A549 (cell line): Measurements from ENCODE around the gene DVL2. TPM values are rescaled to one million over a fixed set of nuclear protein-coding genes. Genes with fewer than 3 reads are reported as not detected.

Experiments used
- ATAC-seq, 2 experiments: fragments of 200-7000 bp in 1 of 2; fragments of >200 bp in 1 of 2; cut with Nextera tagmentation in 1 of 2; cut with Tn5 transposase in 1 of 2; 3 replicates each; pipeline versions ENCODE4 v1.8.0 to v1.9.1; 2018 to 2020; ENCODE audit warnings: mild to moderate bottlenecking in 1 of 2, moderate library complexity in 1 of 2
- CTCF ChIA-PET: fragments of 300-600 bp; sonication (Branson Sonifier 250); formaldehyde crosslinking; extraction: SDS; loops from one replicate; lab custom pipeline; 2021; ENCODE audit warnings: antibody characterized with exemption, inconsistent platforms; lab: Yijun Ruan, JAX
- POLR2A ChIA-PET: fragments of 350-600 bp; formaldehyde crosslinking; extraction: SDS; loops from one replicate; lab custom pipeline; 2021; ENCODE audit warnings: antibody characterized with exemption, inconsistent platforms; lab: Yijun Ruan, JAX
- DNase-seq, 2 experiments: peaks; one replicate each; pipeline versions ENCODE4 v3.0.0 to v3.0.0-alpha.2; 2011 to 2016; ENCODE audit warnings: low read depth in 1 of 2, low spot score in 1 of 2
- FAIRE-seq: peaks from 2 replicates; lab custom pipeline; 2011; peaks lifted over from hg19 to GRCh38; lab: Jason Lieb, UNC
- H3K27ac ChIP-seq, 2 experiments: fragments of >200 bp; sonication (Bioruptor Twin); formaldehyde crosslinking; 3 replicates each; pipeline ENCODE4 v1.5.1; 2016 to 2017
- H3K4me1 ChIP-seq: fragments of >200 bp; sonication (Bioruptor Twin); formaldehyde crosslinking; 3 replicates; pipeline ENCODE4 v1.6.1; 2016
- H3K4me2 ChIP-seq: fragments of >200 bp; sonication (Bioruptor Twin); formaldehyde crosslinking; 3 replicates; pipeline ENCODE4 v1.6.1; 2016
- H3K4me3 ChIP-seq: fragments of >200 bp; sonication (Bioruptor Twin); formaldehyde crosslinking; 3 replicates; pipeline ENCODE4 v1.5.1; 2016
- H3K9me3 ChIP-seq: fragments of >200 bp; sonication (Bioruptor Twin); formaldehyde crosslinking; 3 replicates; pipeline ENCODE4 v1.6.1; 2016
- CBX2 ChIP-seq: fragments of 200-600 bp; sonication (generic); IDR thresholded peaks from 2 replicates; pipeline ENCODE4 v1.6.1; 2016; ENCODE audit warnings: low read depth, mild to moderate bottlenecking, borderline replicate concordance
- CHD2 ChIP-seq: fragments of 150-350 bp; IDR thresholded peaks from 2 replicates; pipeline ENCODE4 v1.6.1; 2014; ENCODE audit warnings: low read length; ENCODE audit not compliant: partially characterized antibody
- CTCF ChIP-seq: fragments of >200 bp; sonication (Bioruptor Twin); formaldehyde crosslinking; IDR thresholded peaks from 3 replicates; pipeline ENCODE4 v1.5.1; 2016
- ELK1 ChIP-seq: fragments of 150-350 bp; IDR thresholded peaks from 2 replicates; pipeline ENCODE4 v1.6.1; 2014; ENCODE audit warnings: low read depth, mild to moderate bottlenecking, low read length
- FOSL2 ChIP-seq, 2 experiments: fragments of 450-650 bp in 1 of 2; fragments of >200 bp in 1 of 2; sonication (Bioruptor Twin) in 1 of 2; formaldehyde crosslinking; IDR thresholded peaks; 2 replicates each; pipeline versions ENCODE4 v1.5.0 to v1.6.1; 2016 to 2020; ENCODE audit warnings: mild to moderate bottlenecking in 1 of 2, moderate library complexity in 1 of 2
- FOXS1 ChIP-seq: fragments of 250-450 bp; sonication (Bioruptor Pico); IDR thresholded peaks from 2 replicates; pipeline ENCODE4 v1.5.0; 2020; ENCODE audit warnings: mild to moderate bottlenecking, moderate library complexity
- GATA3 ChIP-seq: IDR thresholded peaks from 2 replicates; pipeline ENCODE4 v1.6.1; 2012; ENCODE audit warnings: borderline replicate concordance
- HMGXB4 ChIP-seq: fragments of 250-450 bp; sonication (Bioruptor Pico); IDR thresholded peaks from 2 replicates; pipeline ENCODE4 v1.5.0; 2021; ENCODE audit warnings: mild to moderate bottlenecking, moderate library complexity, borderline replicate concordance
- JUN ChIP-seq, 2 experiments: fragments of >200 bp; sonication (Bioruptor Twin); formaldehyde crosslinking; IDR thresholded peaks; 2 replicates in 1 of 2; 3 replicates in 1 of 2; pipeline ENCODE4 v1.6.1; 2016 to 2017
- MAZ ChIP-seq: fragments of 150-350 bp; IDR thresholded peaks from 2 replicates; pipeline ENCODE4 v1.6.1; 2014; ENCODE audit warnings: antibody characterized with exemption, low read depth, low read length, borderline replicate concordance
- NFE2L2 ChIP-seq: fragments of 150-350 bp; conservative IDR thresholded peaks from 2 replicates; pipeline ENCODE4 v1.6.1; 2014; ENCODE audit warnings: low read length
- NR3C1 ChIP-seq: fragments of >200 bp; sonication (Bioruptor Twin); formaldehyde crosslinking; IDR thresholded peaks from 3 replicates; pipeline ENCODE4 v1.6.1; 2017
- PHF8 ChIP-seq: fragments of 200-600 bp; sonication (generic); IDR thresholded peaks from 2 replicates; pipeline ENCODE4 v1.6.1; 2016; ENCODE audit warnings: low read depth, mild to moderate bottlenecking, antibody characterized with exemption, moderate library complexity, borderline replicate concordance
- POLR2A ChIP-seq: IDR thresholded peaks from 2 replicates; pipeline ENCODE4 v1.6.1; 2012; ENCODE audit warnings: mild to moderate bottlenecking, low read length
- POLR2AphosphoS2 ChIP-seq: conservative IDR thresholded peaks from 2 replicates; pipeline ENCODE4 v1.6.1; 2012; ENCODE audit warnings: low read length, improper control_type of control experiment, inconsistent platforms
- REST ChIP-seq: fragments of 200-600 bp; sonication (generic); IDR thresholded peaks from 2 replicates; pipeline ENCODE4 v1.6.1; 2016; ENCODE audit warnings: antibody characterized with exemption, mild to moderate bottlenecking, moderate library complexity
- RFX5 ChIP-seq: fragments of 450-650 bp; IDR thresholded peaks from 2 replicates; pipeline ENCODE4 v1.7.1; 2014; ENCODE audit warnings: antibody characterized with exemption, mild to moderate bottlenecking, moderate library complexity
- SMC3 ChIP-seq: fragments of >200 bp; sonication (Bioruptor Twin); formaldehyde crosslinking; IDR thresholded peaks from 3 replicates; pipeline ENCODE4 v1.6.1; 2018; ENCODE audit warnings: inconsistent platforms
- ZFP36 ChIP-seq: fragments of 450-650 bp; IDR thresholded peaks from 2 replicates; pipeline ENCODE4 v1.6.1; 2014; ENCODE audit warnings: borderline replicate concordance; ENCODE audit not compliant: partially characterized antibody
- ZNF302 ChIP-seq: fragments of 250-450 bp; sonication (Bioruptor Pico); IDR thresholded peaks from 2 replicates; pipeline ENCODE4 v1.9.0; 2021; ENCODE audit warnings: inconsistent platforms, mild to moderate bottlenecking, moderate library complexity
- WGBS: methylation state at CpG from one replicate; pipeline ENCODE4 v1.1.6; 2017; ENCODE audit errors: missing lambda C conversion rate; 5-methylcytosine and 5-hydroxymethylcytosine counted together
- polyA plus RNA-seq, 4 experiments: library from polyadenylated mRNA; depleted of rRNA in 3 of 4; stranded (reverse); fragments of >200 nt; fragmentation: RNase III in 1 of 4; extraction: RNeasy Plus Mini Kit Qiagen cat#74134 plus additional on column Dnase treatment in 1 of 4; gene quantifications; 2 replicates in 3 of 4; 3 replicates in 1 of 4; pipeline ENCODE4 v1.2.3, GENCODE V29; 2011 to 2017
- TF ChIP-seq, protein P1 (sequence below): IDR thresholded peaks from 2 replicates; pipeline ENCODE4 v1.6.1; 2012
- TF ChIP-seq, protein P2 (sequence below): fragments of >200 bp; sonication (Bioruptor Twin); formaldehyde crosslinking; IDR thresholded peaks from 2 replicates; pipeline ENCODE4 v1.6.1; 2016

DVL2 gene
- polyA plus RNA-seq, 2 of the 4 experiments (the other 2 are of a cell fraction), result 5.7 to 40.4 TPM

- peak overlapping the region; percentile 82 to 85 for H3K27ac ChIP-seq
- peak overlapping the region; percentile 52 for H3K4me3 ChIP-seq
- ChIA-PET POLR2A (no interaction called here), CTCF (interaction anchor here (2.0 to 2.8 kb wide), 2 partner anchors 9 to 160 kb away, joined by 9 to 10 read pairs; no protein-coding TSS in a partner anchor)
- peaks cover 12% of the 10 kb centered on the region for H3K4me1 ChIP-seq
- H3K4me2 ChIP-seq, result peak overlapping the region; percentile 84
- ATAC-seq, result peak; percentile 87 to 91
- TF ChIP-seq POLR2A (peak; percentile 59), MAZ (peak; percentile 52; the same call in 1 of the 2 replicates), CHD2 (peak; percentile 57), FOSL2 (IDR thresholded peaks at IDR 0.05) (no peak), FOSL2 (CRISPR knock-in tag; IDR thresholded peaks at IDR 0.05) (no peak), CBX2 (no peak), REST (no peak), PHF8 (0 out of 2 replicates have a peak, but pooled peaks have one; percentile 19), RFX5 (peak; percentile 56; the same call in 1 of the 2 replicates), JUN (IDR thresholded peaks at IDR 0.05) (peak in 1 of 2 experiments; percentile 35; a peak in 2 of 5 replicates)
- TF ChIP-seq, protein P1, sequence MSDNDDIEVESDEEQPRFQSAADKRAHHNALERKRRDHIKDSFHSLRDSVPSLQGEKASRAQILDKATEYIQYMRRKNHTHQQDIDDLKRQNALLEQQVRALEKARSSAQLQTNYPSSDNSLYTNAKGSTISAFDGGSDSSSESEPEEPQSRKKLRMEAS, result peak; percentile 48; the same call in 1 of the 2 replicates
- no peaks in the 10 kb centered on the region for H3K9me3 ChIP-seq
- 1% methylated on average over 34 of the region's 34 CpGs for WGBS
- DNase-seq, result peak; percentile 94 to 98
- FAIRE-seq, result no peak
These were observed 29.4 kb downstream of the DVL2 start for GRCh38 chr17:7204828-7205461.

DNA sequence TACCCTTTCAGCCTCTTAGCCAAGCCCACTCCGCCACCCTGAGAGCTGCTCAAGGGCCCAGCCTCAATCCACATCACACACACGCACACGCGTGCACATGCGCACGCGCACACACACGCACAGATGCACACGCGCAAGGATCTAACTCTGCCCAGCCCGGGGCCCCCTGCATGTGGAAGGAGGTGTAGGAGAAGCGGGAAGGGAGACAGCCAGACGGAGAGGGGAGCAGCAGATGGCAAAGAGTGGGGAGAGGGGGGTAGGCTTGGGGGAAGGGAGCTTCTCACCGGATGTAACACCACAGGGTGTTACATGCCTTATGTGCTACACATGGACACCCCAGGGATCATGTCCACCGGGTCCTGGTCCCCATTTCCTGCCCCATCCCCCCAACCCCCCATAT lies 30.0 kb downstream of the DVL2 start:
- WGBS, result 89% methylated on average over 15 of the region's 15 CpGs
- ChIA-PET POLR2A (no interaction called here), CTCF (interaction anchor here (2.0 to 2.8 kb wide), 2 partner anchors 10 to 159 kb away, joined by 9 to 10 read pairs; no protein-coding TSS in a partner anchor)
- Histone ChIP-seq H3K4me3 (peak overlapping the region; percentile 52), H3K4me1 (peaks cover 12% of the 10 kb centered on the region), H3K9me3 (no peaks in the 10 kb centered on the region), H3K27ac (peak overlapping the region; percentile 82 to 85), H3K4me2 (peak overlapping the region; percentile 84)
- ATAC-seq (peak; percentile 10 to 15; a peak in 5 of 6 replicates), DNase-seq (no peak), FAIRE-seq (no peak)
- TF ChIP-seq NFE2L2 (no peak), NR3C1 (no peak), SMC3 (no peak)
- TF ChIP-seq, protein P2, sequence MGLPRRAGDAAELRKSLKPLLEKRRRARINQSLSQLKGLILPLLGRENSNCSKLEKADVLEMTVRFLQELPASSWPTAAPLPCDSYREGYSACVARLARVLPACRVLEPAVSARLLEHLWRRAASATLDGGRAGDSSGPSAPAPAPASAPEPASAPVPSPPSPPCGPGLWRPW, result no peak

DNA sequence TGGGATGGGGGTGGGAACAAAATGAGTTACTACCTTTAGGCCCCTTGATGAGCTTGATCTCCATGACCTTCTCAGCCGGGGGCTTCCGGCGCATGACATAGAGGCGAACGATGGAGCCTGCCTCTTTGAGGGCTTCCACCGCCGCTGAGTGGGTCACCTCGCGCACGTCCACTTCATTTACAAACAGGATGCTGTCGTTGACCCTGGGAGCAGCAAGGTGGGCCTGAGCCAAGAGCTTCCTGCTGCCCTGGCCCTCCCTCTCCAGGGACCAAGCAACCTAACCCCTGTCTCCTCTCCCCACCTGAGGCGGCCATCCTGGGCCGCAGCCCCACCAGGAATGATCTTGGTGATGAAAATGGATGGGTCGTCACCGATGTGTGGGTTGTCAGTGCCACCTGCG lies 30.9 kb downstream of the DVL2 start:
- peaks cover 12% of the 10 kb centered on the region for H3K4me1 ChIP-seq
- FAIRE-seq (no peak), ATAC-seq (no peak), DNase-seq (no peak)
- ChIA-PET POLR2A (no interaction called here), CTCF (interaction anchor here (1.2 to 2.8 kb wide), 4 partner anchors 11 to 158 kb away, joined by 3 to 12 read pairs (median 10); no protein-coding TSS in a partner anchor)
- WGBS, result 99% methylated on average over 16 of the region's 16 CpGs
- no peak overlapping the region for H3K4me2 ChIP-seq
- H3K27ac ChIP-seq, result no peak overlapping the region
- TF ChIP-seq FOXS1 (CRISPR knock-in tag) (no peak), CTCF (no peak), HMGXB4 (CRISPR knock-in tag) (no peak), ELK1 (no peak), POLR2AphosphoS2 (no peak), GATA3 (no peak), CBX2 (no peak), ZNF302 (no peak), JUN (IDR thresholded peaks at IDR 0.05) (no peak), ZFP36 (no peak)
- no peak overlapping the region for H3K4me3 ChIP-seq
- H3K9me3 ChIP-seq, result no peaks in the 10 kb centered on the region
